D341Med (cell line): Measurements from ENCODE around the gene RALGPS1.
"Not testable (repeated sequence)": the region's sequence is repeated elsewhere in the genome, so short reads cannot be mapped to it uniquely, and the experiment has no call there.

ENCODE experiments used
- DNase-seq: peaks from one replicate; pipeline ENCODE4 v3.0.0; 2012; ENCODE audit warnings: low spot score

The RALGPS1 gene

GRCh38 chr9:127158786-127159324 is 244.3 kb downstream of the RALGPS1 start:
- DNase-seq: no peak

GRCh38 chr9:127159325-127159801 is 244.8 kb downstream of the RALGPS1 start:
- no peak for DNase-seq

- no peak for DNase-seq
Measured at GRCh38 chr9:127159949-127160610, 245.5 kb downstream of the RALGPS1 start.

- no peak for DNase-seq
Measured at GRCh38 chr9:127161081-127161624, 246.6 kb downstream of the RALGPS1 start.

GRCh38 chr9:127162046-127162863 is 247.7 kb downstream of the RALGPS1 start:
- DNase-seq: no peak

- DNase-seq: no peak
Measured at GRCh38 chr9:127162864-127163365, 248.3 kb downstream of the RALGPS1 start.

- no peak for DNase-seq
Measured at GRCh38 chr9:127163409-127163808, 248.8 kb downstream of the RALGPS1 start.

GRCh38 chr9:127165116-127165515 is 250.5 kb downstream of the RALGPS1 start:
- DNase-seq: no peak

GRCh38 chr9:127166111-127166510 is 251.5 kb downstream of the RALGPS1 start:
- DNase-seq: no peak

GRCh38 chr9:127166651-127167524 is 252.3 kb downstream of the RALGPS1 start:
- no peak for DNase-seq

- no peak for DNase-seq
Measured at GRCh38 chr9:127167560-127168326, 253.2 kb downstream of the RALGPS1 start.

GRCh38 chr9:127168756-127169574 is 254.4 kb downstream of the RALGPS1 start:
- DNase-seq: no peak

GRCh38 chr9:127169575-127169883 is 254.9 kb downstream of the RALGPS1 start:
- no peak for DNase-seq

GRCh38 chr9:127170103-127170502 is 255.5 kb downstream of the RALGPS1 start:
- no peak for DNase-seq

- no peak for DNase-seq
Measured at GRCh38 chr9:127170652-127171051, 256.1 kb downstream of the RALGPS1 start.

GRCh38 chr9:127171348-127171747 is 256.8 kb downstream of the RALGPS1 start:
- not testable (repeated sequence) for DNase-seq

GRCh38 chr9:127172066-127172707 is 257.6 kb downstream of the RALGPS1 start:
- no peak for DNase-seq

- DNase-seq: no peak
Measured at GRCh38 chr9:127173063-127173462, 258.5 kb downstream of the RALGPS1 start.
